Fibroblast of lung (primary cell): ENCODE measurements around the gene SCN5A.

ENCODE experiments used
- CTCF ChIP-seq, 2 donors: IDR thresholded peaks in 1 of 2; conservative IDR thresholded peaks in 1 of 2; 1 replicate in 1 of 2; 2 replicates in 1 of 2; pipeline ENCODE4 v1.5.1; 2011 to 2012; ENCODE audit warnings: low read length in 2 of 2, control low read depth in 1 of 2, inconsistent platforms in 1 of 2, low read depth in 1 of 2, mild to moderate bottlenecking in 1 of 2
- EZH2 ChIP-seq: IDR thresholded peaks from 2 replicates; pipeline ENCODE4 v1.5.1; 2012; ENCODE audit warnings: low read length, control low read depth, mild to moderate bottlenecking; ENCODE audit errors: missing control alignments

GRCh38 chr3:38610436-38610835, 39.1 kb downstream of the SCN5A start:
- TF ChIP-seq CTCF (conservative IDR thresholded peaks at IDR 0.05 in 1 of 2, IDR thresholded peaks at IDR 0.05 in 1 of 2; ENCODE audit: low read depth in 1 of 2, low read length in 2 of 2) = no peak
- no peak for TF ChIP-seq EZH2
